ENCODE measurements around the gene RCOR1. TPM values are rescaled to one million over a fixed set of nuclear protein-coding genes. Genes with fewer than 3 reads are reported as not detected.

The RCOR1 gene
- total and polyA plus RNA-seq, 2 of the 4 experiments (the other 2 are of a cell fraction), result 9.0 to 11.2 TPM

DNA sequence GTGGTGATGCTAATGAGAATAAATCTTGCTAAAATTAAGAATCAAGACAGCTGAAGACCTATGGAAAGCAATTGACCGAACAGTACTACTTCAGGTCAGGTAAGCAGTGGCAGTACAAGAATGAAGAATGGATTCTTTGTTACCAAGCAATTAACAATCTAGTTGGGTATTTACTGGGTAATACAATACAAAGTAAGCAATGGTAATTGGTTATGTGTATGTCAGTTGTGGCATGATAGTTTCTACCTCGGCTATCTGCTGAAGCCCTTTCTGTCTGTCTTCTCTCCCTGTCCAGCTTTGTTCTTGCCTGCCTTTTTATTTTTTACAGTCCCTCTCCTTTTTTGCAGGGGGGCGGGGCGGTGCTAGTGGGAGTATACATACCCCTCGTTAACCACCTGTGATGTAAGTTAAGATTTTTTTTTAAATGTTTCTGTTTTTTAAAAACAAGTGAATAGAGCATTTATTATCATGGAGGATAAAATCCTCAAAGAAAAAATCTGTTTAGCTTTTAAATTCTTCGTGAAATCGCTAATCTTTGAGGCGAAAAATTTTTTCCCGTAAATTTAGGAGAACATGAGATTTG lies 75.9 kb downstream of the RCOR1 start:
- dilution Hi-C loops (cut with HindIII; ENCODE audit: low sequenced_read_pairs, unreplicated experiment), result no loop called here
- H2AFZ ChIP-seq (replicated peaks; ENCODE audit: low read length, poor library complexity), result no peak overlapping the region
- intact Hi-C loops (cut with micrococcal nuclease), result no loop called here
- no peak overlapping the region for H3K4ac ChIP-seq (ENCODE audit: low read depth, low read length)
- H4K5ac ChIP-seq (ENCODE audit: low read depth, low read length), result no peak overlapping the region
- H4K20me1 ChIP-seq (ENCODE audit: insufficient read depth, low read length), result peaks cover 23% of the 10 kb centered on the region; the same call in 1 of the 2 replicates
- H3K23ac ChIP-seq (ENCODE audit: low read depth, low read length), result no peak overlapping the region
- DNase-seq, result no peak
- no peaks in the 10 kb centered on the region for H3K4me1 ChIP-seq (ENCODE audit: control insufficient read depth, insufficient read depth, low read length)
- no peak overlapping the region for H2BK15ac ChIP-seq (ENCODE audit: low read depth, low read length)
- no peak for ATAC-seq (ENCODE audit: low read depth)
- H3K14ac ChIP-seq (replicated peaks; ENCODE audit: low read depth, low read length), result no peak overlapping the region
- H3K9me1 ChIP-seq (ENCODE audit: insufficient read depth, low read length), result no peaks in the 10 kb centered on the region
- ChIA-PET CTCF (no interaction called here), POLR2A (ENCODE audit: unreplicated experiment) (interaction anchor here (0.6 to 0.7 kb wide), 2 partner anchors 152 to 382 kb away, joined by 4 to 10 read pairs; no protein-coding TSS in a partner anchor)
- no CpG with 5 or more reads among the region's 9 CpGs for WGBS, 2 experiments (ENCODE audit: extremely low coverage in 2 of 2, insufficient read length in 1 of 2)
- H3K9me3 ChIP-seq (ENCODE audit: control insufficient read depth, insufficient read depth, low read length), result no peaks in the 10 kb centered on the region
- H2AK5ac ChIP-seq (ENCODE audit: low read depth, low read length), result no peak overlapping the region
- BruUV-seq (replicated peaks), result no TSS peak
- no peak overlapping the region for H2BK20ac ChIP-seq (ENCODE audit: low read depth, low read length)
- H3K56ac ChIP-seq (ENCODE audit: extremely low read depth, insufficient read depth, low read length), result no peak overlapping the region
- no peaks in the 10 kb centered on the region for H3K27me3 ChIP-seq (ENCODE audit: control insufficient read depth, insufficient read depth, low read length)
- no peak overlapping the region for H4K91ac ChIP-seq (ENCODE audit: insufficient read depth, low read depth, low read length)
- in situ Hi-C loops (cut with MboI; ENCODE audit: low sequenced_read_pairs), result no loop called here
- no peak overlapping the region for H3K9ac ChIP-seq (ENCODE audit: low read depth, low read length)
- H3K4me2 ChIP-seq (ENCODE audit: low read depth, low read length), result no peak overlapping the region
- no peak overlapping the region for H3K4me3 ChIP-seq (ENCODE audit: insufficient read depth, low read depth, low read length)
- H3K79me1 ChIP-seq (ENCODE audit: low read depth in 1 of 2, low read length in 2 of 2), result peaks cover 26 to 58% of the 10 kb centered on the region in 2 experiments
- no peak overlapping the region for H4K8ac ChIP-seq (ENCODE audit: low read depth in 2 of 2, low read length in 2 of 2)
- H3K18ac ChIP-seq (ENCODE audit: low read depth, low read length), result no peak overlapping the region
- no peak overlapping the region for H2BK120ac ChIP-seq (ENCODE audit: low read depth, low read length)
- no peak for TF ChIP-seq SMC3 (IDR thresholded peaks at IDR 0.05; ENCODE audit: low read depth, low read length)
- TF ChIP-seq CHD1 (IDR thresholded peaks at IDR 0.05; ENCODE audit: low read depth, low read length), result no peak
- no peak for TF ChIP-seq RFX5 (IDR thresholded peaks at IDR 0.05; ENCODE audit: low read depth, low read length)
- TF ChIP-seq MAFK (IDR thresholded peaks at IDR 0.05; ENCODE audit: low read depth, low read length), result no peak
- TF ChIP-seq RAD21 (IDR thresholded peaks at IDR 0.05; ENCODE audit: low read length), result no peak
- TF ChIP-seq FOS (IDR thresholded peaks at IDR 0.05; ENCODE audit: low read depth, low read length), result no peak
- no peak for TF ChIP-seq CEBPB (IDR thresholded peaks at IDR 0.05; ENCODE audit: low read depth, low read length)
- TF ChIP-seq BHLHE40 (IDR thresholded peaks at IDR 0.05; ENCODE audit: low read depth, low read length), result no peak
- TF ChIP-seq MXI1 (IDR thresholded peaks at IDR 0.05; ENCODE audit: borderline replicate concordance, low read depth, low read length), result no peak
- no peak for TF ChIP-seq RCOR1 (IDR thresholded peaks at IDR 0.05; ENCODE audit: insufficient replicate concordance, low read length)
- no peak for TF ChIP-seq POLR2A (IDR thresholded peaks at IDR 0.05; ENCODE audit: low read depth, low read length)
- TF ChIP-seq, protein P1, sequence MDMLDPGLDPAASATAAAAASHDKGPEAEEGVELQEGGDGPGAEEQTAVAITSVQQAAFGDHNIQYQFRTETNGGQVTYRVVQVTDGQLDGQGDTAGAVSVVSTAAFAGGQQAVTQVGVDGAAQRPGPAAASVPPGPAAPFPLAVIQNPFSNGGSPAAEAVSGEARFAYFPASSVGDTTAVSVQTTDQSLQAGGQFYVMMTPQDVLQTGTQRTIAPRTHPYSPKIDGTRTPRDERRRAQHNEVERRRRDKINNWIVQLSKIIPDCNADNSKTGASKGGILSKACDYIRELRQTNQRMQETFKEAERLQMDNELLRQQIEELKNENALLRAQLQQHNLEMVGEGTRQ (IDR thresholded peaks at IDR 0.05; ENCODE audit: low read depth, low read length), result no peak
- no peak for TF ChIP-seq ELK1 (IDR thresholded peaks at IDR 0.05; ENCODE audit: borderline replicate concordance, low read depth, low read length)
- no peak for TF ChIP-seq MAZ (IDR thresholded peaks at IDR 0.05; ENCODE audit: borderline replicate concordance, low read depth, low read length)
- no peak for TF ChIP-seq NFE2L2 (IDR thresholded peaks at IDR 0.05; ENCODE audit: low read depth, low read length)
- no peak overlapping the region for H3K27ac ChIP-seq (ENCODE audit: insufficient read depth, low read length)
- H3K36me3 ChIP-seq (ENCODE audit: control insufficient read depth, insufficient read depth, low read length), result no peaks in the 10 kb centered on the region
- H2AK9ac ChIP-seq (replicated peaks; ENCODE audit: low read depth, low read length, poor library complexity), result no peak overlapping the region
- no peak overlapping the region for H2BK5ac ChIP-seq (ENCODE audit: low read depth, low read length, poor library complexity, severe bottlenecking)
